CD4-positive, alpha-beta T cell treated with Interferon gamma for 1 hour (primary cell): ENCODE measurements around the gene SORCS3.

Experiments used
- DNase-seq: peaks from one replicate; pipeline ENCODE4 v3.0.0-alpha.2; 2020

SORCS3 gene

DNA sequence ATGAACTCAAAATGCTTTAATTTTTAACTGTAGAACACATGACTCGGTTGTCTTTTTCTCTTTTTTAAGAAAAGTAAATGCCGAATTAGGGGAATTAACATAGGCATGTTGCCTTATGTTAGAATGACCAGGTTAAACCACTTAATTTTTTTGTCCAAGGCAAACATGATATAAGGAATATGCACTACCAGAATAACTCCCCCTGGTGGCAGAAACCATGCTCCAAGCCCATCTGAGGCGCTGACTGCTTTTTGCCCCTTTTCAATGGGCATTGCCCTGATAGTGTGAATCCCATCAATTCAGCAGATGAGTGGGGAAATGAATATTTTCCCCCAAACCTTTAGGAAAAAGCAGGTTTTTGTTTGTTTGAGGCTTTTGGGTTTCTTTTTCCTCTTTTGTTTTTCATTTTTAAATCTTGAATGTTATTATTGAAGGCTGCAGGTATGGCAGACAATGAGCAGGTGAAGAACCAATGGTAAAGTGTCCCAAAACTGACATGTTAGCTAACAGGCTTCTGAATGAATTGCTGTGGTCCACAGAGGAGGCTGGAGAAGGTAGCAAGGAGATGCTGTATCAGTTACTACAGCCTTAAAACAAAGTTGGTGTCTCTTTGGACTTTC, 284.3 kb downstream of the SORCS3 start:
- DNase-seq: no peak

- DNase-seq: no peak
Observed at GRCh38 chr10:104928734-104929133, 287.6 kb downstream of the SORCS3 start.

DNA sequence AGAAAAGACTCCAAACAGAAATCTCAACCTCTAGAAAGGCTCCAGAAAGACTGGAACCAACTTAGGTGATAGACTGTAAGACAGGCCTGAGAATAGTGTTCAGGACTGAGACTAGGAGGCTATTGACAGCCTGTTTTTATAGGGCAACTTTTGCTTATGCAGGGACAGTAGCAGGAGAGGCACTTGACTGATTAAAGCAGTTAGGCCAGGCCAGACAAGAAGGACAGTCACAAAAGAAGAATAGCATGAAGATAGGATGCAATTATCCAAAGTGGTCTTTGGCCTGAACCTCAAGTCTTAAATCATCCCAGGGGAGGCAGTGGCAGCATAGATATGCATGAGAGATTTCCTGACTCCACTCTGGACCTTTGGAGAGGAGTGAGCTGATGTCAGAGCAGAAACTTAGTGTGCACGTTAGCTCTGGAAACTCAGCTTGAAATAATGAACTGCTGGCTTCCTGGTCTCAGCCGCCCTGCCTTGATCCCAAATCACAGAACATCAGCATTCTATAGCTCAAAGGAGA, 290.6 kb downstream of the SORCS3 start:
- no peak for DNase-seq

DNA sequence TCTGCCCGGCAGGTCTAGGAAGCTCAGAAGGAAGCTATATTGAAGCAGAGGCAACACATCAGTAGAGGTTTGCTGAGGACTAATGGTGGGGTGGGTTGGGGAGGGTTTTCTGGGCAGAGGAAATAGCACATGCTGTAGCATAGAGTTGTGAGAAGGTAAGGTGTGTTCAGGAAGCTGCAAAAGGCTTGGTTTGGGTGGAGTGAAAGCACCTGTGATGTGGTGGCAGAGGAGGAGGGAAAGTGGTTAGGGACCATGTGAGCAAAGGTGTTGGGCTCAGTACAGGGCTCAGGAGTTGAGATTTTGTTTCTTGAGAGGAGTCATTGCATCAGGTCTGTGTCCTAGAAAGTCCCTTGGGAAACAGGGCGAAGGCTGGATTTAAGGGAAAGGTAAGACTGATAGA, 294.6 kb downstream of the SORCS3 start:
- DNase-seq: no peak

DNA sequence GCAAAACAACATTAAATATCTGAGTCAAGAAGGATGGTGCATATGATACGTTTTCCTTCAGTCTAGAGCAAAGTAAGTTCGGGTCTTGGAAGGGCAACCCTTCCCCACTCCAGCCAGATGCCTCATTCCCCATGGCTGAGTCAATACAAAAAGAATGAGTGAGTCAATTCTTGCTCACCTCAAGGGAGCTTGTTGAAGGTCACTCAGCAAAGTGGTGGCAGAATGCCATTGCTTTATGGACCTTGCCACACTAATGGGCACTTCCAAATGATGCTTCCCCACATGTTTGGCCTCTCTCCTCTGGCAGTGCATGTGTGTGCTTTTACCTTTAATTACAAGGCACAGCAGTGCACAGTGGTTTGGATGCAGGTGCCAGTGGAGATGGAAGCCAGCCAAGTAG, 296.5 kb downstream of the SORCS3 start:
- DNase-seq: no peak

- DNase-seq: no peak
Observed at GRCh38 chr10:104938031-104938430, 296.9 kb downstream of the SORCS3 start.

DNA sequence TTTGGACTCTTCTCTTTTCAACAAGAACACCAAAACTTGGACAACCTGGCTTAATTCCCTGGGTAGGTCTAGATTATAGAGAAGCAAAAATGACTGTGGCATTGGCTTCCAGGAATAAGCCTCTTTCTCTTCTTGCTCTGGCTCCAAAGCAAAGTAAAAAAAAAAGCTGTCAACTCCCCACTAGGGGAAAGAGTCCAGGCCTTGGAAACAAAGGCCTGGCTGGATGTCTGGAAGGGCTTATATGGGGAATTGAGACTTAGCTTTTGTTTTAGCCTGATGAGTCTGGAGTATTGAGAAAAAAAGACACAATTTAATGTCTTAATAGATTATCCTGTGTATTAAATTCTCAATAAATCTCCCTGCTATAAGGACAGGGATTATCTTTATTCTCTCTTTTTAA, 300.6 kb downstream of the SORCS3 start:
- no peak for DNase-seq

DNA sequence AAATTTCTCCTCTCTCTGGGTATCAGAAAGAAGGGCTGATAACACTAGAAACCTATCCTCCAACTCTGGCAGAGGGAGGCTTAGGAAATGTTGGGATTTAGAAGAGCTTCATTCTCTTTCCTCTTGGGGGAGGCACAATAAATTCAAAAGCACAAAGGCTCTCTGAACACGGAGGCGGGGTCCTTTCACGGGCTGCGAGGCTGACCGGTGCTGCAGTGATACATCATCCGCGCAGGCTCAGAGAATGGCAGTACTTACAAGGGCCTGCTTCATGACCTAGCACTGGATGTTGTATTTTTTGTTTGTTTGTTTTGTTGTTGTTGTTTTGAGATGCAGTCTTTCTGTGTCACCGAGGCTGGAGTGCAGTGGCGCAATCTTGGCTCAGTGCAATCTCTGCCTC, 306.2 kb downstream of the SORCS3 start:
- no peak for DNase-seq

DNA sequence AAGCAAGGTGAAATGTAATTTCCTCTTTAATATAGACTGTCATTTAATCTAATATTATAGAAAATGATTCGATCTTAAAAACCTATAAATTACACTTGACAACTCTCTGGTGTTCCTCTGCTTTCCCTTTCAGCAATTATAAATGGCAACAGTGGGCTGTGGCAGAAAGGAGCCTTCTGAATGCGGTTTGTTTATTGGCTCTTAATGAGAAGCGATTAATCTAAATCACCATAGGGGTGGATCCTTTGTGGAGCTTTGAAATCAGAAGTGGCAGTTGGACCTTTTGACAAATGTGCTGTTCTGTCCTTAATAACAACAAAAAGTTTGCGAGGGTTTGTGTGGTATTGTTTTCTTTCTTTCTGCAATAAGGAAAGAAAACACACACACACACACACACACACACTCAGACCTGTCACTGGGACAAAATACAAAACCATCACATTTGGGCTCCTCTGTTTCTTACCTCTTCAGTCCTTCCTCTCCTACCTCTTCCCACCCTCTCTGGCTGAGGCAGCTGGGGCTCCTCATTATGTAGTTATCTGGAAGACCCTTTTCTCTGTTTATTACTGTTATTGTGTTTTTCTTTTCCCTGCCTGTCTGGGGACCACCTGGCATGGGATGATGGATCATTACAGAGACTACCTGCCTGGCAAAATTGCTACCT, 316.2 kb downstream of the SORCS3 start:
- no peak for DNase-seq

- no peak for DNase-seq
Observed at GRCh38 chr10:104966563-104967297, 325.6 kb downstream of the SORCS3 start.

GRCh38 chr10:104980368-104980767, 339.3 kb downstream of the SORCS3 start:
- no peak for DNase-seq

DNA sequence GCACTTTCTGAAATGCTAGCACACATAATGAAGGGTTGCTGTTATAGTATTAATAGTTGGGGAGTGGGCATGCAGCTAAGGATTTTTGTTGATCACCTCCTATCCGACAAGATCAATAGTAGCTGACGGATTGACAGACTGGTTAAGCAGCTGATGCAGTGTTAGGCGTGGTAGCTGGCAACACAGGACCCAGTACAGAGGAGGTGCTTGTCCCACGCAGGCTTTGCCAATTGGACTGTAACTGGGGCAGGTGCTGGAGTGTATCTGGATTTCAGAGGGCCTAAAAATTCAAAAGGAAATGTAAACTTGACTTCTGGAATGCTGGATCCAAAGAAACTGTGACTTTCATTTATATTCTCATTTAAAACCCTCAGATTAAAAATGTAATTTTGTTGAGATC, 340.9 kb downstream of the SORCS3 start:
- no peak for DNase-seq

DNA sequence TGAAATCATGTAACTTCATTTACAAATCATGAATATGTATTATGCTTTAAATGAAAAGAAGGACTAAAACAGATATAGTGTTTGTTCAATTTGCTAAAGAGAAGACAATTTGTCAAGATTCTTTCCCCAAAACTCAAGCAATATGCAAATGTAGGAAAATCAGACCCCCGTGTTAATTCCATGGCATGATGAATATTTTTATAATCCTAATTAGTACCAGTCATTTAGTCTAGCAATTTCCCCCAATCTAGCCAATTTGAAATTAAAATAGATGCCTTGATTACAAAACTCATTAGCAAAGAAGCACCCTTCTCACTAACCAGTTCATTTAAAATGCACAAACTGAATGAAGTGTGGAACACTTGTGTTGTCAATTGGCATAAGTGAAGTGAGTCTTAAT, 347.6 kb downstream of the SORCS3 start:
- no peak for DNase-seq

- DNase-seq: no peak
Observed at GRCh38 chr10:104989880-104990279, 348.8 kb downstream of the SORCS3 start.

DNA sequence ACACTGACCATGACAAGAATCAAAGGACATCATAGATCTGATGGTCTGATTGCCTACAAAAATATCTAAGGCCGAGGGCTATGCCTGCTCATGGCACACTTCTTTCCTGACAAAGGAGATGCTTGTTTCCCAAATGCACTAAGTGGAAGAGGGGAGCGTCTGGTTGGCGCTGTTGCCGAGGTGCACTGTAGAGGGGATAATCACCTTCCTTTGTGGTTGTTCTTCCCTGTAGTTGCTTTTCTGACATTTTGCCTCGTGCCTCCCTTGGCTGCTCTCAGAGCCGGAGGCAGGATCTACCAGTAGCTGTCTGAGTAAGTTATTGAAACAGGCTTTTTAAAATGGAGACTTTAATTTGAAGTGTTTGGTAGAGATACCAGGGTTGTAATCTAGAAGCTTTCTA, 352.0 kb downstream of the SORCS3 start:
- DNase-seq: no peak

GRCh38 chr10:105001269-105001668, 360.2 kb downstream of the SORCS3 start:
- no peak for DNase-seq

- DNase-seq: no peak
Observed at GRCh38 chr10:105010411-105011121, 369.5 kb downstream of the SORCS3 start.

DNA sequence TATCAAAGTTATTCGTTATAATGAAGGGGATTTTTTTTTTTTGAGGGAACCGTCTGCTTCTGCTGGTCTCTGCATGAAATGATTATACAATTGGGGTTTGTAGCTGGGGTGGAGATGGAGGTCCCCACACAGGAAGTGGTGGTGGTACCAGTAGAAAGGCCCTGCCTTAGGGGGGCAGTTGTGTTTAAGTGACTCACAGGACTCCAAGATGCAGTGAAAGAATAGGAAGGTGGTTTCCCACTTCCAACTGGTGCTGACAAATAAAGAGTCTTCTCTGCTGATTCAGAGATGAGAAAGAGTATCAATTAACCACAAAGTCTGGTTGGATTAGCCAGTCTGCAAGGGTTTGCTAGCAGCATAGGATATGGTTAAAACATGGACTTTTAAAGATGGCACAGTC, 376.0 kb downstream of the SORCS3 start:
- DNase-seq: no peak

GRCh38 chr10:105017691-105018090, 376.6 kb downstream of the SORCS3 start:
- no peak for DNase-seq

GRCh38 chr10:105023211-105024111, 382.4 kb downstream of the SORCS3 start:
- no peak for DNase-seq

DNA sequence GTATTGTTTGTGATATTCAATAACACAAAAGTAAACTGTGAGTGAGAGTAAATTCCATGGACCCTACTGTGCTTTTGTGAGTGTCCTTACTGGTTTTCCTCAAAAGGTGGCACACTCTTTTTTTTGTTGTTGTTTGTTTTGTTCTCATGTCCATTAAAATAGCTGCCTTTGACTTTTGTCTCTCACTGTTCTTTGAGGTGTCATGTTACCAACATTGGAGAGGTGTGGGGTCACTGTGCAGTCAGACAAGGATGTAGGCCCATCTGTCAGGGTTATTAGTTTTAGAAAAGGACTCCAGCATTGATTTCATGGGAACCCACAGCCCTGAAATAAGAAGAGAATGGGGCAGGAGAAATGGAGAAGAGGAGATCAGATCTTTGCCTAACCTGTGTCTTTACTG, 383.1 kb downstream of the SORCS3 start:
- DNase-seq: no peak

GRCh38 chr10:105025092-105025491, 384.0 kb downstream of the SORCS3 start:
- no peak for DNase-seq
